Mesendoderm (in vitro differentiated cells): ENCODE results near the gene NKG7.

Source experiments
- DNase-seq: peaks from one replicate; pipeline ENCODE4 v3.0.0; 2013
- H2AK5ac ChIP-seq: 2 replicates; pipeline ENCODE4 v1.6.1; 2013; ENCODE audit warnings: low read length, inconsistent platforms
- H2BK120ac ChIP-seq: 2 replicates; pipeline ENCODE4 v1.6.1; 2013; ENCODE audit warnings: low read depth, mild to moderate bottlenecking, low read length, moderate library complexity, mixed read lengths
- H2BK15ac ChIP-seq: replicated peaks from 2 replicates; pipeline ENCODE4 v1.6.1; 2013; ENCODE audit warnings: low read depth, mild to moderate bottlenecking, moderate library complexity
- H2BK5ac ChIP-seq: 2 replicates; pipeline ENCODE4 v1.6.1; 2013; ENCODE audit warnings: low read length, inconsistent platforms
- H3K18ac ChIP-seq: 2 replicates; pipeline ENCODE4 v1.6.1; 2013; ENCODE audit warnings: mild to moderate bottlenecking, low read length, mixed read lengths
- H3K23ac ChIP-seq: one replicate; pipeline ENCODE4 v1.6.1; 2013; ENCODE audit warnings: low read length
- H3K27ac ChIP-seq: 2 replicates; pipeline ENCODE4 v1.5.1; 2013; ENCODE audit warnings: low read depth, mild to moderate bottlenecking, inconsistent platforms, low read length, moderate library complexity
- H3K27me3 ChIP-seq: 2 replicates; pipeline ENCODE4 v1.6.1; 2013; ENCODE audit warnings: low read length, control low read depth, mild to moderate bottlenecking, inconsistent platforms; ENCODE audit not compliant: insufficient read depth, poor library complexity
- H3K36me3 ChIP-seq: 2 replicates; pipeline ENCODE4 v1.6.1; 2013; ENCODE audit warnings: low read length, inconsistent platforms; ENCODE audit not compliant: control insufficient read depth, insufficient read depth
- H3K4ac ChIP-seq: one replicate; pipeline ENCODE4 v1.6.1; 2013; ENCODE audit warnings: low read depth, mild to moderate bottlenecking, low read length, moderate library complexity
- H3K4me1 ChIP-seq: 2 replicates; pipeline ENCODE4 v1.6.1; 2013; ENCODE audit warnings: low read depth, low read length, inconsistent platforms; ENCODE audit not compliant: control insufficient read depth
- H3K4me2 ChIP-seq: 2 replicates; pipeline ENCODE4 v1.6.1; 2013; ENCODE audit warnings: low read length
- H3K4me3 ChIP-seq: 2 replicates; pipeline ENCODE4 v1.5.1; 2013; ENCODE audit warnings: mild to moderate bottlenecking, low read length
- H3K56ac ChIP-seq: one replicate; pipeline ENCODE4 v1.6.1; 2013; ENCODE audit warnings: low read length
- H3K79me1 ChIP-seq: 2 replicates; pipeline ENCODE4 v1.6.1; 2013; ENCODE audit warnings: low read length, inconsistent platforms
- H3K79me2 ChIP-seq: 2 replicates; pipeline ENCODE4 v1.6.1; 2013; ENCODE audit warnings: mild to moderate bottlenecking, low read length; ENCODE audit not compliant: control insufficient read depth, insufficient read depth
- H3K9ac ChIP-seq: 2 replicates; pipeline ENCODE4 v1.6.1; 2013; ENCODE audit warnings: low read length, inconsistent platforms
- H4K5ac ChIP-seq: one replicate; pipeline ENCODE4 v1.6.1; 2013; ENCODE audit warnings: low read length
- H4K8ac ChIP-seq: one replicate; pipeline ENCODE4 v1.6.1; 2013; ENCODE audit warnings: low read depth, mild to moderate bottlenecking, control low read depth, low read length, moderate library complexity
- WGBS: extraction: QIAGEN DNeasy Blood & Tissue Kit; methylation state at CpG from one replicate; pipeline ENCODE4 v1.1.7; 2013; ENCODE audit warnings: low lambda C conversion rate, missing lambda C conversion rate; ENCODE audit not compliant: insufficient coverage; ENCODE audit errors: extremely low coverage; 5-methylcytosine and 5-hydroxymethylcytosine counted together

Gene NKG7

GRCh38 chr19:51339687-51340656 lies 32.5 kb downstream of the NKG7 start:
- WGBS: no CpG with 5 or more reads among the region's 107 CpGs
- Histone ChIP-seq H3K4me3 (peak overlapping the region; percentile 76), H2BK15ac (no peak overlapping the region), H2AK5ac (no peak overlapping the region), H3K4ac (no peak overlapping the region), H3K9ac (peak overlapping the region; percentile 74), H3K27me3 (no peaks in the 10 kb centered on the region), H4K8ac (no peak overlapping the region), H2BK120ac (no peak overlapping the region), H4K5ac (no peak overlapping the region), H3K79me1 (no peaks in the 10 kb centered on the region), H3K4me1 (peaks cover 5% of the 10 kb centered on the region), H3K4me2 (peak overlapping the region; percentile 98), H3K56ac (peak overlapping the region; percentile 93), H3K27ac (no peak overlapping the region), H3K18ac (peak overlapping the region; percentile 73), H2BK5ac (no peak overlapping the region), H3K23ac (peak overlapping the region; percentile 24), H3K79me2 (no peaks in the 10 kb centered on the region), H3K36me3 (no peaks in the 10 kb centered on the region)
- peak; percentile 99 for DNase-seq

GRCh38 chr19:51339313-51339686 lies 33.2 kb downstream of the NKG7 start:
- no peaks in the 10 kb centered on the region for H3K79me2 ChIP-seq
- no peak overlapping the region for H3K4ac ChIP-seq
- H3K23ac ChIP-seq: no peak overlapping the region
- H3K4me3 ChIP-seq: peak overlapping the region; percentile 76
- H3K56ac ChIP-seq: peak overlapping the region; percentile 92
- no peak overlapping the region for H2AK5ac ChIP-seq
- no CpG with 5 or more reads among the region's 10 CpGs for WGBS
- H2BK120ac ChIP-seq: no peak overlapping the region
- peak overlapping the region; percentile 32 for H3K27ac ChIP-seq
- no peak overlapping the region for H4K8ac ChIP-seq
- H4K5ac ChIP-seq: no peak overlapping the region
- H3K27me3 ChIP-seq: no peaks in the 10 kb centered on the region
- peak overlapping the region; percentile 98 for H3K4me2 ChIP-seq
- peaks cover 5% of the 10 kb centered on the region for H3K4me1 ChIP-seq
- no peak overlapping the region for H3K18ac ChIP-seq
- H3K36me3 ChIP-seq: no peaks in the 10 kb centered on the region
- H3K79me1 ChIP-seq: no peaks in the 10 kb centered on the region
- H3K9ac ChIP-seq: peak overlapping the region; percentile 74
- peak; percentile 91 for DNase-seq
- H2BK15ac ChIP-seq: no peak overlapping the region
- H2BK5ac ChIP-seq: no peak overlapping the region

- no CpG with 5 or more reads among the region's 43 CpGs for WGBS
- Histone ChIP-seq H4K5ac (no peak overlapping the region), H2BK120ac (no peak overlapping the region), H3K4ac (no peak overlapping the region), H2BK5ac (no peak overlapping the region), H3K4me2 (peak overlapping the region; percentile 98), H3K4me3 (peak overlapping the region; percentile 76), H4K8ac (no peak overlapping the region), H3K4me1 (peaks cover 5% of the 10 kb centered on the region), H3K18ac (no peak overlapping the region), H3K27me3 (no peaks in the 10 kb centered on the region), H3K23ac (no peak overlapping the region), H3K56ac (peak overlapping the region; percentile 92), H3K27ac (peak overlapping the region; percentile 32), H3K9ac (peak overlapping the region; percentile 74), H3K36me3 (no peaks in the 10 kb centered on the region), H3K79me2 (no peaks in the 10 kb centered on the region), H3K79me1 (no peaks in the 10 kb centered on the region), H2BK15ac (no peak overlapping the region), H2AK5ac (no peak overlapping the region)
- peak; percentile 89 for DNase-seq
These were observed 33.7 kb downstream of the NKG7 start for GRCh38 chr19:51338563-51339312.

- Histone ChIP-seq H3K79me1 (no peaks in the 10 kb centered on the region), H3K4ac (no peak overlapping the region), H3K4me3 (no peak overlapping the region), H2BK5ac (no peak overlapping the region), H2AK5ac (no peak overlapping the region), H3K4me2 (no peak overlapping the region), H3K18ac (no peak overlapping the region), H2BK120ac (no peak overlapping the region), H3K36me3 (no peaks in the 10 kb centered on the region), H4K5ac (no peak overlapping the region), H3K23ac (no peak overlapping the region), H4K8ac (no peak overlapping the region), H3K9ac (peak overlapping the region; percentile 61), H2BK15ac (no peak overlapping the region), H3K79me2 (no peaks in the 10 kb centered on the region), H3K56ac (peak overlapping the region; percentile 92), H3K27me3 (no peaks in the 10 kb centered on the region), H3K4me1 (peaks cover 3% of the 10 kb centered on the region), H3K27ac (no peak overlapping the region)
- DNase-seq: no peak
- no CpG with 5 or more reads among the region's 19 CpGs for WGBS
These were observed 34.4 kb downstream of the NKG7 start for GRCh38 chr19:51337861-51338562.

- Histone ChIP-seq H3K4ac (no peak overlapping the region), H2BK15ac (no peak overlapping the region), H3K79me1 (no peaks in the 10 kb centered on the region), H4K5ac (no peak overlapping the region), H3K4me3 (no peak overlapping the region), H3K9ac (no peak overlapping the region), H3K27ac (no peak overlapping the region), H3K79me2 (no peaks in the 10 kb centered on the region), H3K27me3 (no peaks in the 10 kb centered on the region), H3K18ac (no peak overlapping the region), H3K36me3 (no peaks in the 10 kb centered on the region), H3K56ac (no peak overlapping the region), H2BK120ac (no peak overlapping the region), H3K4me2 (no peak overlapping the region), H4K8ac (no peak overlapping the region), H3K23ac (no peak overlapping the region), H3K4me1 (no peaks in the 10 kb centered on the region), H2AK5ac (no peak overlapping the region), H2BK5ac (no peak overlapping the region)
- DNase-seq: no peak
- no CpG with 5 or more reads among the region's 13 CpGs for WGBS
These were observed 35.2 kb downstream of the NKG7 start for GRCh38 chr19:51337141-51337860.
